ENCODE data around the gene ADAM10.

Gene ADAM10

DNA sequence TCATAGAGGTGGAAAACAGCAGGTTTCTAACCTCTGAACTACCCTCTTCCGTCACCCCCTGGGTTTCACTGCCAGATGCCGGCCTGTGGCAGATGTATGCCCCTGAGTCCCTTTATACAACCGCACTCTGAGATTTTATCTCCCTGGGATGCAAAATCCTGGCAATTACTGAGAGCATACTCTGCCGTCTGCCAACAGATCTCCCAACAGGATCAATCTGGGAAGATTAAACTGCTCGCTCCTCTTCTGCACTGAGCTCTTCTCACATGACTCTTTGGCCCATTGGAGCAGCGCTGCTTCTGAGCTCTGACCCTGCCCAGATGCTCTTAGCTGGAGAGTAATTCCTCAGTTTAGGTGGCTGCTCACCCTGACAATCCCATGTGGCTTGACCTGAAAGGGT is 184.5 kb downstream of the ADAM10 start:
- ChIA-PET POLR2A (no interaction called here), CTCF (interaction anchor here (1.1 kb wide), 1 partner anchor 10 kb away, joined by 3 read pairs; no protein-coding TSS in a partner anchor)
- H3K4me3 ChIP-seq (ENCODE audit: low read depth, low read length), result no peak overlapping the region
- DNase-seq (ENCODE audit: low read depth, low spot score), result no peak
- no peak for TF ChIP-seq CTCF (IDR thresholded peaks at IDR 0.05; ENCODE audit: insufficient read depth, low read length, missing control alignments)

DNA sequence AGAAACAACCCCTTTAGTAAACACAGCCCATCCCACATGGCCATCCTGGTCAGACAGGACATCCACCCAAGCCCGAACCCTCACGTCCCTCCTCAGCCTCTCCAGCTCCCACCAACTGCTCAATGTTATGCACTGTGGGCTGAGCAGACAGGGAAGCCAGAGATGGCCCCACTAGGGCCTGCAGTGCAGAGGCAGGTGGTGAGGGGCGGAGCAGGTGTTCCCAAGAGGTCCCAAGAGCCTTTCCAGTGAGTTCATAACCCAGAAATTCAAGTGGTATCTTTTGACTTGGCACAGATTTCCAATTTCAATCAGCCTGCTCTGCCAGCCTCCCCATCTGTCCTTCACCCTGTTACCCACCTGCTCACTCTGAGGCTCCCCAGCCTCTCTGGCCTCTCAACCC is 187.4 kb downstream of the ADAM10 start:
- POLR2A ChIA-PET, result no interaction called here
- no peak overlapping the region for H3K4me3 ChIP-seq (ENCODE audit: low read depth, low read length)
- CTCF ChIA-PET, result no interaction called here
- DNase-seq (ENCODE audit: low read depth, low spot score), result no peak
- TF ChIP-seq CTCF (IDR thresholded peaks at IDR 0.05; ENCODE audit: insufficient read depth, low read length, missing control alignments), result no peak

GRCh38 chr15:58561321-58561720 is 188.2 kb downstream of the ADAM10 start:
- TF ChIP-seq CTCF (IDR thresholded peaks at IDR 0.05; ENCODE audit: insufficient read depth, low read length, missing control alignments), result no peak
- ChIA-PET CTCF (no interaction called here), POLR2A (no interaction called here)
- no peak overlapping the region for H3K4me3 ChIP-seq (ENCODE audit: low read depth, low read length)
- DNase-seq (ENCODE audit: low read depth, low spot score), result no peak

DNA sequence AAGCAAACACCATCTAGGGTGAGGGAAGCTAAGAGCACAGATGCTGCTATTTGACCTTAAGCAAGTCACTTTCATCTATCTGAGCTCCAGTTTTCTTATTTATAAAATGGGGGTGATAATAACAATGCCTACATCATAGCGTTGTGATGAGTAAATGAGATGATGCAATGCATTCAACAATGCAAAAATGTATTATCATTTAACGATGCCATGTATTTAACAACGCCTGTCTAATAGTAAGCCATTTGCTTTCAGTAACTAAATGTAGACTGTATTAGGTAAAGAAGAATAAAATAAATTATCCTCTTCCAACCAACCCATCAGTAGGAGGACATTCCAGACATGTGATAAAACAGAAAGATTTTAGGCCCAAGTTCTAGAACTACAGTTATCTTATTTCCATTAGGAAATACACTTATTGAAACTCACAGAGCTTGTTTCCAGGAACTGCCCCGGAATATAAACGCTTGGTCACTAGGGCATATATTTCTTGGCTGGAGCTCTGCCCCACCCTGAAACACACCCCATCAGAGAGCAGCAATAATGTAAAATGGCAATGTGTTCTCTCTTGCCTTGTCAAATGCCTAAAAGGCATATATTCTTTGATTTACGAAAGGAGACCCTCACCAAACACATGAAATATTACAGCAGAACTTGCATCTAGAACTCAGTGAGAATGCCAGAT is 189.5 kb downstream of the ADAM10 start:
- no peak for TF ChIP-seq CTCF (IDR thresholded peaks at IDR 0.05; ENCODE audit: insufficient read depth, low read length, missing control alignments)
- no peak for DNase-seq (ENCODE audit: low read depth, low spot score)
- ChIA-PET CTCF (no interaction called here), POLR2A (no interaction called here)
- H3K4me3 ChIP-seq (ENCODE audit: low read depth, low read length), result no peak overlapping the region

GRCh38 chr15:58558777-58559176 is 190.7 kb downstream of the ADAM10 start:
- ChIA-PET POLR2A (no interaction called here), CTCF (no interaction called here)
- TF ChIP-seq CTCF (IDR thresholded peaks at IDR 0.05; ENCODE audit: insufficient read depth, low read length, missing control alignments), result no peak
- DNase-seq (ENCODE audit: low read depth, low spot score), result no peak
- no peak overlapping the region for H3K4me3 ChIP-seq (ENCODE audit: low read depth, low read length)

DNA sequence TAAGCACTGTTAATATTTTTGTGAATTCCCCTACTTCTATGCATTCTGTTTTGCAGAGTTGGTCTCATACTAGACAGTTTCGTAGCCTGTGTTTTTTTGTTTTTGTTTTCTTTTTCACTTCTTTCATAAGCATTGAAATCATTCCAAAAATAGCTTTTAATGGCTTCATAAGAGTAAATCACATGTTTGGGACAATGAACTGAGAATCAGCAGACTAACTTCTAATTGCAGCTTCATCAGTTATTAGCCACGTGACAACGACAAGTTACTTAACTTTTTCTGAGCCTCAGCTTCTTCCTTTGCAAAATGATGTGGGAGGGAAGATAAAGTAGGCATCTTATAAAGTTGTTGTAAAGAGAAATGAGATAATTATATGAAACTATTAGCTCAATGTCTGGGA is 193.0 kb downstream of the ADAM10 start:
- TF ChIP-seq CTCF (IDR thresholded peaks at IDR 0.05; ENCODE audit: insufficient read depth, low read length, missing control alignments), result no peak
- CTCF ChIA-PET, result interaction anchor here (1.3 kb wide), 1 partner anchor 18 kb away, joined by 3 read pairs; no protein-coding TSS in a partner anchor
- H3K4me3 ChIP-seq (ENCODE audit: low read depth, low read length), result no peak overlapping the region
- no peak for DNase-seq (ENCODE audit: low read depth, low spot score)
- POLR2A ChIA-PET, result no interaction called here

Data from AG04449 (cell line).